H1 (cell line): ENCODE measurements around the gene FRY. TPM values are rescaled to one million over a fixed set of nuclear protein-coding genes. Genes with fewer than 3 reads are reported as not detected.

Experiments used
- BACH1 ChIP-seq: IDR thresholded peaks from 2 replicates; pipeline ENCODE4 v1.6.1; 2012; ENCODE audit warnings: low read length, improper control_type of control experiment
- CEBPB ChIP-seq: IDR thresholded peaks from 2 replicates; pipeline ENCODE4 v1.6.1; 2012; ENCODE audit warnings: low read depth, low read length
- RAD21 ChIP-seq, 2 experiments: IDR thresholded peaks in 1 of 2; conservative IDR thresholded peaks in 1 of 2; 2 replicates each; pipeline ENCODE4 v1.6.1; 2011; ENCODE audit warnings: low read depth in 2 of 2, low read length in 2 of 2, improper control_type of control experiment in 1 of 2, inconsistent platforms in 1 of 2, mild to moderate bottlenecking in 1 of 2, moderate library complexity in 1 of 2
- SIX5 ChIP-seq: IDR thresholded peaks from 2 replicates; pipeline ENCODE4 v1.6.1; 2011; ENCODE audit warnings: mild to moderate bottlenecking, low read depth, low read length
- TAF7 ChIP-seq: optimal IDR thresholded peaks from 2 replicates; pipeline ENCODE3; 2011; ENCODE audit warnings: low read depth, mild to moderate bottlenecking, inconsistent platforms, low read length, moderate library complexity, borderline replicate concordance
- polyA plus RNA-seq, 7 experiments: library from polyadenylated mRNA; depleted of rRNA in 3 of 7; stranded (reverse) in 5 of 7; unstranded in 2 of 7; fragments of >200 nt in 5 of 7; fragments of 200-250 nt in 2 of 7; gene quantifications; 1 replicate in 5 of 7; 2 replicates in 1 of 7; 4 replicates in 1 of 7; pipeline versions ENCODE4 v1.2.1 to v1.2.3, GENCODE V29; 2011 to 2013; ENCODE audit warnings: missing spikeins in 2 of 7, mixed read lengths in 2 of 7
- total RNA-seq: library from RNA; stranded (reverse); fragmentation: NEBNext Ultra II Directional; extraction: Animal tissue kit (Norgen Biotek cat#: 25700); gene quantifications from 2 replicates; pipeline ENCODE4 v1.2.1, GENCODE V29; 2021
- TF ChIP-seq, protein P1 (sequence below): IDR thresholded peaks from 2 replicates; pipeline ENCODE4 v1.6.1; 2011; ENCODE audit warnings: low read depth, mild to moderate bottlenecking, low read length; ENCODE audit not compliant: insufficient read depth

The FRY gene
- total and polyA plus RNA-seq, 2 of the 8 experiments (the other 6 are each of a cell fraction or from before 2014, with no cell fraction given) = 4.3 to 9.2 TPM

DNA sequence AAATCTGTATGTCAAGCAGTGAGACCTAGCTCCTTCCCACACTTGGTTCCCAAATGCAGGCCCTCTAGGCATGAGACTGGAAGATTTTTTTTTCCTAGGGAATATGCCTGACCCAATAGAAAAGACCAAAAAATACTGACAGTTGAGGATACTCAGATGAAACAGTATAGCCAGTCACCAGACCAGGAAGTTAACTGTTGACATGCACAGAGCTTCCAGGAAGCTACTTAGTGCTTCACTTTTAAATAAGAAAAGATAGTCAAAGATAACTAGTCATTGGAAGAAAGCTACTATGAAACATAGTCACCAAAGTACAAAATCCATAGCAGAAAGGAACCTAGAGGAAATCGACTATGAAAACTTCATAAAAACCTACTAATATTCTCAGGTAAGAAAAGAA, 316.1 kb downstream of the FRY start (continued):
- TF ChIP-seq TAF7 (no peak), SIX5 (no peak), BACH1 (no peak), CEBPB (no peak), RAD21 (IDR thresholded peaks at IDR 0.05 in 1 of 2, conservative IDR thresholded peaks at IDR 0.05 in 1 of 2; ENCODE audit: low read depth in 2 of 2, low read length in 2 of 2) (no peak)
- TF ChIP-seq, protein P1, sequence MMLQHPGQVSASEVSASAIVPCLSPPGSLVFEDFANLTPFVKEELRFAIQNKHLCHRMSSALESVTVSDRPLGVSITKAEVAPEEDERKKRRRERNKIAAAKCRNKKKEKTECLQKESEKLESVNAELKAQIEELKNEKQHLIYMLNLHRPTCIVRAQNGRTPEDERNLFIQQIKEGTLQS = no peak
- TF ChIP-seq, all 59 proteins: peak for 0
